HepG2 (cell line): ENCODE results near the gene CD19. TPM values are rescaled to one million over a fixed set of nuclear protein-coding genes. Genes with fewer than 3 reads are reported as not detected.

Experiments used
- ARID2 ChIP-seq: sonication (generic); formaldehyde crosslinking; IDR thresholded peaks from 2 replicates; pipeline ENCODE4 v1.8.1; 2022; ENCODE audit warnings: mild to moderate bottlenecking, missing genetic modification reagents, borderline replicate concordance
- CENPX ChIP-seq: sonication (generic); formaldehyde crosslinking; IDR thresholded peaks from 2 replicates; pipeline ENCODE4 v1.9.0; 2021; ENCODE audit warnings: mild to moderate bottlenecking, missing genetic modification reagents, moderate library complexity
- FOSL2 ChIP-seq: sonication (generic); formaldehyde crosslinking; IDR thresholded peaks from 2 replicates; pipeline ENCODE4 v1.4.0; 2020; ENCODE audit warnings: missing genetic modification reagents
- HNF1A ChIP-seq, 2 experiments: sonication (generic) in 1 of 2; formaldehyde crosslinking in 1 of 2; IDR thresholded peaks; 2 replicates each; pipeline versions ENCODE4 v1.4.0 to v1.6.1; 2016 to 2020; ENCODE audit warnings: borderline replicate concordance in 1 of 2, low read depth in 1 of 2, mild to moderate bottlenecking in 1 of 2, missing genetic modification reagents in 1 of 2
- HOXA7 ChIP-seq: sonication (generic); formaldehyde crosslinking; IDR thresholded peaks from 2 replicates; pipeline ENCODE4 v1.8.1; 2022; ENCODE audit warnings: mild to moderate bottlenecking, missing genetic modification reagents, moderate library complexity
- KDM5B ChIP-seq: sonication (generic); formaldehyde crosslinking; IDR thresholded peaks from 2 replicates; pipeline ENCODE4 v1.4.0; 2020; ENCODE audit warnings: missing genetic modification reagents, mild to moderate bottlenecking, borderline replicate concordance
- KMT2B ChIP-seq: IDR thresholded peaks from 2 replicates; pipeline ENCODE4 v1.6.1; 2016; ENCODE audit warnings: missing genetic modification reagents, missing compliant biosample characterization
- ONECUT2 ChIP-seq: sonication (generic); formaldehyde crosslinking; IDR thresholded peaks from 2 replicates; pipeline ENCODE4 v1.4.0; 2020; ENCODE audit warnings: missing genetic modification reagents
- SNRNP70 ChIP-seq: fragments of 200-400 bp; formaldehyde crosslinking; IDR thresholded peaks from 2 replicates; pipeline ENCODE4 v1.6.1; 2017; ENCODE audit warnings: mild to moderate bottlenecking, low read depth, low read length, moderate library complexity
- SOX5 ChIP-seq: IDR thresholded peaks from 2 replicates; pipeline ENCODE4 v1.6.1; 2016; ENCODE audit warnings: borderline replicate concordance
- THAP7 ChIP-seq: sonication (generic); formaldehyde crosslinking; IDR thresholded peaks from 2 replicates; pipeline ENCODE4 v1.8.1; 2023; ENCODE audit warnings: mild to moderate bottlenecking, missing genetic modification reagents
- ZFP62 ChIP-seq: sonication (generic); formaldehyde crosslinking; IDR thresholded peaks from 2 replicates; pipeline ENCODE4 v1.4.0; 2020; ENCODE audit warnings: missing genetic modification reagents
- ZNF17 ChIP-seq: sonication (generic); formaldehyde crosslinking; IDR thresholded peaks from 2 replicates; pipeline ENCODE4 v1.5.0; 2020; ENCODE audit warnings: mild to moderate bottlenecking, missing genetic modification reagents
- ZNF263 ChIP-seq: sonication (generic); formaldehyde crosslinking; IDR thresholded peaks from 2 replicates; pipeline ENCODE4 v1.4.0; 2020; ENCODE audit warnings: missing genetic modification reagents
- ZNF543 ChIP-seq: sonication (generic); formaldehyde crosslinking; IDR thresholded peaks from 2 replicates; pipeline ENCODE4 v1.4.0; 2020; ENCODE audit warnings: mild to moderate bottlenecking, missing genetic modification reagents
- ZNF576 ChIP-seq: sonication (generic); formaldehyde crosslinking; IDR thresholded peaks from 2 replicates; pipeline ENCODE4 v1.4.0; 2020; ENCODE audit warnings: mild to moderate bottlenecking, missing genetic modification reagents
- ZNF644 ChIP-seq: IDR thresholded peaks from 2 replicates; pipeline ENCODE4 v1.6.1; 2016; ENCODE audit warnings: low read depth
- ZNF747 ChIP-seq: sonication (generic); formaldehyde crosslinking; IDR thresholded peaks from 2 replicates; pipeline ENCODE4 v1.8.1; 2023; ENCODE audit warnings: missing genetic modification reagents, mild to moderate bottlenecking, borderline replicate concordance
- polyA plus RNA-seq, 8 experiments: library from polyadenylated mRNA; depleted of rRNA in 3 of 8; stranded (reverse) in 7 of 8; unstranded in 1 of 8; fragments of >200 nt; fragmentation: Illumina TruSeq in 4 of 8; extraction: Trizol in 4 of 8; gene quantifications; 2 replicates each; pipeline versions ENCODE4 v1.2.1 to v1.2.3, GENCODE V29; 2011 to 2016; ENCODE audit warnings: low read depth in 4 of 8, missing spikeins in 1 of 8, mixed read lengths in 1 of 8; ENCODE audit not compliant: insufficient read depth in 1 of 8
- total RNA-seq, 5 experiments: library from RNA; depleted of rRNA; stranded (reverse); fragments of >200 nt; fragmentation: Illumina TruSeq; extraction: Trizol; gene quantifications; 2 replicates each; pipeline ENCODE4 v1.2.3, GENCODE V29; 2016; ENCODE audit warnings: low read depth in 1 of 5
- TF ChIP-seq, protein P1 (sequence below): sonication (generic); formaldehyde crosslinking; IDR thresholded peaks from 2 replicates; pipeline ENCODE4 v1.5.0; 2020; ENCODE audit warnings: missing genetic modification reagents, mild to moderate bottlenecking, borderline replicate concordance
- TF ChIP-seq, protein P2 (sequence below): sonication (generic); formaldehyde crosslinking; IDR thresholded peaks from 2 replicates; pipeline ENCODE4 v1.4.0; 2020; ENCODE audit warnings: mild to moderate bottlenecking, missing genetic modification reagents, borderline replicate concordance
- TF ChIP-seq, protein P3 (sequence below): sonication (generic); formaldehyde crosslinking; IDR thresholded peaks from 2 replicates; pipeline ENCODE4 v1.4.0; 2020; ENCODE audit warnings: missing genetic modification reagents; ENCODE audit errors: not compliant biosample characterization

The CD19 gene
- total and polyA plus RNA-seq, 2 of the 13 experiments (the other 11 are each of a cell fraction or from before 2014, with no cell fraction given), result 0.55 to 1.1 TPM

DNA sequence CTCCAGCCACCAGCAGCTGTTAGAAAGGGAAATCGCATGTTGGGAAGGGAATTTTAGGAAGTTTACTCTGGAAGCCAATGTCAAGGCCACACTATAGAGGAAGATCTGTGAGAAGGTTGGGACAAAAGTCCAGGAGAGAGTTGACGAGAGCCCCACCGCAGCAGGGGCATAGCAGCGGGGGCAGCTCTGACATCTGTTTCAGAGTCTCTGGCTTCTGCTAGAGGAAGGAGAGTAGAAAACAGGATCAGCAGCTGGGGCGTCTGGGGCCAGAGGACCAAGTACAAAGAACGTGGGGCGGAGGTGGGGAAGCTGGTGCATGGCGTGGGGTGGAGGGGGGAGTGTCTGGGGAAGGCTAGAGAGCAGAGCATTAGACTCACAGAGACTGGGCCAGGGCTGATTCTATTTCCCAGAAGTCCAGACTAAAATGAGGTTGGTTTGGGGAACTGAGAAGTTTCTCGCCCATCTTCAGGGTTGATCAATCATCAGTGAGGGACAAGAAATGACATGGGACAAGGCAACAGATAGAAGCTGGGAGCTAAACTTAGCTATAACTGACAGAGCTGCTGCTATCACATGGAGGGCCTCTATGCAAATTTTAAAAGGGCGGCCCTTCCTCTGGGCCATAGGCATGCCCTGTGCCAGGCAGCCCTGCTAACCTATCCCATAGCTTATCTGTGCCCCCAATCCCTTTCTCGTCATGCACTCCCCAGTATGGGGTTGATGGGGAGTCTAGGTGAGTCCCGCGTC, 7.9 kb upstream of the CD19 start (continued):
- TF ChIP-seq ZNF543, result no peak
- TF ChIP-seq KDM5B (CRISPR knock-in tag), result 0 out of 2 replicates have a peak, but pooled peaks have one; percentile 49
- TF ChIP-seq ZNF263 (CRISPR knock-in tag), result 0 out of 2 replicates have a peak, but pooled peaks have one; percentile 33
- TF ChIP-seq, protein P1, sequence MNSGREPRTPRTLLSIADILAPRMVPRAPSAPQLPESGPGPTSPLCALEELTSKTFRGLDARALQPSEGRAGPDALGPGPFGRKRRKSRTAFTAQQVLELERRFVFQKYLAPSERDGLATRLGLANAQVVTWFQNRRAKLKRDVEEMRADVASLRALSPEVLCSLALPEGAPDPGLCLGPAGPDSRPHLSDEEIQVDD (CRISPR knock-in tag), result no peak
- TF ChIP-seq, protein P2, sequence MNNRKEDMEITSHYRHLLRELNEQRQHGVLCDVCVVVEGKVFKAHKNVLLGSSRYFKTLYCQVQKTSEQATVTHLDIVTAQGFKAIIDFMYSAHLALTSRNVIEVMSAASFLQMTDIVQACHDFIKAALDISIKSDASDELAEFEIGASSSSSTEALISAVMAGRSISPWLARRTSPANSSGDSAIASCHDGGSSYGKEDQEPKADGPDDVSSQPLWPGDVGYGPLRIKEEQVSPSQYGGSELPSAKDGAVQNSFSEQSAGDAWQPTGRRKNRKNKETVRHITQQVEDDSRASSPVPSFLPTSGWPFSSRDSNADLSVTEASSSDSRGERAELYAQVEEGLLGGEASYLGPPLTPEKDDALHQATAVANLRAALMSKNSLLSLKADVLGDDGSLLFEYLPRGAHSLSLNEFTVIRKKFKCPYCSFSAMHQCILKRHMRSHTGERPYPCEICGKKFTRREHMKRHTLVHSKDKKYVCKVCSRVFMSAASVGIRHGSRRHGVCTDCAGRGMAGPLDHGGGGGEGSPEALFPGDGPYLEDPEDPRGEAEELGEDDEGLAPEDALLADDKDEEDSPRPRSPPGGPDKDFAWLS (CRISPR knock-in tag), result no peak
- TF ChIP-seq SNRNP70, result no peak
- TF ChIP-seq, protein P3, sequence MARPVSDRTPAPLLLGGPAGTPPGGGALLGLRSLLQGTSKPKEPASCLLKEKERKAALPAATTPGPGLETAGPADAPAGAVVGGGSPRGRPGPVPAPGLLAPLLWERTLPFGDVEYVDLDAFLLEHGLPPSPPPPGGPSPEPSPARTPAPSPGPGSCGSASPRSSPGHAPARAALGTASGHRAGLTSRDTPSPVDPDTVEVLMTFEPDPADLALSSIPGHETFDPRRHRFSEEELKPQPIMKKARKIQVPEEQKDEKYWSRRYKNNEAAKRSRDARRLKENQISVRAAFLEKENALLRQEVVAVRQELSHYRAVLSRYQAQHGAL (CRISPR knock-in tag), result no peak
- no peak for TF ChIP-seq HOXA7 (CRISPR knock-in tag)
- TF ChIP-seq ZFP62 (CRISPR knock-in tag), result no peak
- no peak for TF ChIP-seq ARID2 (CRISPR knock-in tag)
- no peak for TF ChIP-seq ZNF17 (CRISPR knock-in tag)
- TF ChIP-seq ZNF644 (CRISPR knock-in tag), result no peak
- no peak for TF ChIP-seq KMT2B (CRISPR knock-in tag)
- 0 out of 2 replicates have a peak, but pooled peaks have one; percentile 38 for TF ChIP-seq ZNF747 (CRISPR knock-in tag)
- peak; percentile 31; the same call in 1 of the 2 replicates for TF ChIP-seq SOX5 (CRISPR knock-in tag)
- 0 out of 2 replicates have a peak, but pooled peaks have one; percentile 40 for TF ChIP-seq HNF1A (IDR thresholded peaks at IDR 0.05; ENCODE audit: low read depth)
- TF ChIP-seq HNF1A (CRISPR knock-in tag; IDR thresholded peaks at IDR 0.05; ENCODE audit: borderline replicate concordance), result peak; percentile 16; the same call in 1 of the 2 replicates
- TF ChIP-seq ONECUT2, result no peak
- TF ChIP-seq ZNF576 (CRISPR knock-in tag), result no peak
- no peak for TF ChIP-seq FOSL2 (CRISPR knock-in tag)
- no peak for TF ChIP-seq THAP7 (CRISPR knock-in tag)
- no peak for TF ChIP-seq CENPX (CRISPR knock-in tag)
